ENCODE results near the gene ANP32E.

The ANP32E gene

DNA sequence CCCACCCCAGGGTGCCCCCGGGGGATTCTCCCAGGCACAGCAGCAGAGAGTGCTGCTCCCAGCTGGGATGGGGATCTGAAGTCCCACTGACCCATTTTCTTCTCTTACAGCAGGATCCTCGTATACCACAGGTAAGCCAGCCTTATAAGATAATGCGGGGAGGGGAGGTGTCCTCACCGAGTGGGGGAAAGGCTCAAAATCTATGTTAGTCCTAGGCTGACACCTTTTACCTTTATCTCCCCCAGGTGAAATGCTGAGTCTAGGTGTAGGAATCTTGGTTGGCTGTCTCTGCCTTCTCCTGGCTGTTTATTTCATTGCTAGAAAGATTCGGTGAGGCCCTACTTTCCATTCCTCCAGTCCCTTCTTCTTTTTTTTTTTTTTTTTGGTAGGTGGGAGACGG, 27.6 kb upstream of the ANP32E start:
- H3K4me3 ChIP-seq (ENCODE audit: control insufficient read depth, low read depth, low read length), result no peak overlapping the region
- TF ChIP-seq, protein P1, sequence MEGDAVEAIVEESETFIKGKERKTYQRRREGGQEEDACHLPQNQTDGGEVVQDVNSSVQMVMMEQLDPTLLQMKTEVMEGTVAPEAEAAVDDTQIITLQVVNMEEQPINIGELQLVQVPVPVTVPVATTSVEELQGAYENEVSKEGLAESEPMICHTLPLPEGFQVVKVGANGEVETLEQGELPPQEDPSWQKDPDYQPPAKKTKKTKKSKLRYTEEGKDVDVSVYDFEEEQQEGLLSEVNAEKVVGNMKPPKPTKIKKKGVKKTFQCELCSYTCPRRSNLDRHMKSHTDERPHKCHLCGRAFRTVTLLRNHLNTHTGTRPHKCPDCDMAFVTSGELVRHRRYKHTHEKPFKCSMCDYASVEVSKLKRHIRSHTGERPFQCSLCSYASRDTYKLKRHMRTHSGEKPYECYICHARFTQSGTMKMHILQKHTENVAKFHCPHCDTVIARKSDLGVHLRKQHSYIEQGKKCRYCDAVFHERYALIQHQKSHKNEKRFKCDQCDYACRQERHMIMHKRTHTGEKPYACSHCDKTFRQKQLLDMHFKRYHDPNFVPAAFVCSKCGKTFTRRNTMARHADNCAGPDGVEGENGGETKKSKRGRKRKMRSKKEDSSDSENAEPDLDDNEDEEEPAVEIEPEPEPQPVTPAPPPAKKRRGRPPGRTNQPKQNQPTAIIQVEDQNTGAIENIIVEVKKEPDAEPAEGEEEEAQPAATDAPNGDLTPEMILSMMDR (conservative IDR thresholded peaks at IDR 0.05; ENCODE audit: control insufficient read depth, insufficient read depth, low read depth, low read length), result no peak
- no peak for DNase-seq (ENCODE audit: low read depth)

DNA sequence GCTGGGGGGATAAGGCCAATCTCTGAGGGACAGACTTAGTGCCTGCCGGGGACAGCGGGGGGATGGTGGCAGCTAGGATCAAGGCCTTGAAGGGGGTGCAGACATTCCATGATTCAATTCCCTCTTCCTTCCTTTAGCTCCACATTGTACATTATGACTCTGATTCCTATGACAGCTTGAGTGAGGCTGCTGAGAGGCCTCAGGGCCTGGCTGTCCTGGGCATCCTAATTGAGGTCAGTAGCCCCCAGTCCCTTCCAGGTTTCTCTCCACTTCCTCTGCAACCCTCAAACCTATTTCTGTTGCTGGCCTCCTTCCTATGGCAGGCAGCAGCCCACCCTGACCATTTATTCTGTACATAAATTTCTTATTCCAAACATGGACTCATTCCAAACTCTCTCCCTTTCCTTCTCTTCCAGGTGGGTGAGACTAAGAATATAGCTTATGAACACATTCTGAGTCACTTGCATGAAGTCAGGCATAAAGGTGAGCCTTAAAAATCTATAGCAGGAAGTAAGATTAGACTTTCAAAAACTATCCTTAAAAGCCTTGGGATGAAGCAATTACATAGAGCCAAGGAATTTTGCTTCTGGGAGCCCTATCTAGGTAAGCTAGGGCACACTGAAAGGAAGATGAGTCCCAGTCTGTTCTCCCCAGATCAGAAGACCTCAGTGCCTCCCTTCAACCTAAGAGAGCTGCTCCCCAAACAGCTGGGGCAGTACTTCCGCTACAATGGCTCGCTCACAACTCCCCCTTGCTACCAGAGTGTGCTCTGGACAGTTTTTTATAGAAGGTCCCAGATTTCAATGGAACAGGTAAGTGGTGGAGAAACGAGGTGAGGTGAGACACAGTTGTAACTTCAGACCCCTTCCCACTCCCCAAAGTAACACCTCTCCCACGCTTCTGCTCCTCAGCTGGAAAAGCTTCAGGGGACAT, 26.7 kb upstream of the ANP32E start:
- no peak for DNase-seq (ENCODE audit: low read depth)

DNA sequence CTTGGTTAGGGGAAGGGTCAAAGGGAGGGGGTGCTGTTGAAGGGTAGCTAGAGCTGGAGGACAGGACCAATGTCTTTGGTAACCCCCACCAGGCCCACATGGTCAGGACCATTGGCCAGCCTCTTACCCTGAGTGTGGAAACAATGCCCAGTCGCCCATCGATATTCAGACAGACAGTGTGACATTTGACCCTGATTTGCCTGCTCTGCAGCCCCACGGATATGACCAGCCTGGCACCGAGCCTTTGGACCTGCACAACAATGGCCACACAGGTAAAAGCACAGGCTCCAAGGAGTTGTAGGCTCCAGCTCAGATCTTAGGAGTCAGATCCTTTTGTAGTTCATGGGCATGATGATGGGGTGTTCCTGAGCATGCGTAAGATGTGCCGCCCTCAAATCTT, 25.5 kb upstream of the ANP32E start:
- TF ChIP-seq, protein P1 (conservative IDR thresholded peaks at IDR 0.05; ENCODE audit: control insufficient read depth, insufficient read depth, low read depth, low read length), result no peak
- H3K4me3 ChIP-seq (ENCODE audit: control insufficient read depth, low read depth, low read length), result no peak overlapping the region
- DNase-seq (ENCODE audit: low read depth), result no peak

More for the DNA sequence above, 26.7 kb upstream of the ANP32E start:
- TF ChIP-seq, protein P1 (conservative IDR thresholded peaks at IDR 0.05; ENCODE audit: control insufficient read depth, insufficient read depth, low read depth, low read length), result no peak
- H3K4me3 ChIP-seq (ENCODE audit: control insufficient read depth, low read depth, low read length), result no peak overlapping the region

DNA sequence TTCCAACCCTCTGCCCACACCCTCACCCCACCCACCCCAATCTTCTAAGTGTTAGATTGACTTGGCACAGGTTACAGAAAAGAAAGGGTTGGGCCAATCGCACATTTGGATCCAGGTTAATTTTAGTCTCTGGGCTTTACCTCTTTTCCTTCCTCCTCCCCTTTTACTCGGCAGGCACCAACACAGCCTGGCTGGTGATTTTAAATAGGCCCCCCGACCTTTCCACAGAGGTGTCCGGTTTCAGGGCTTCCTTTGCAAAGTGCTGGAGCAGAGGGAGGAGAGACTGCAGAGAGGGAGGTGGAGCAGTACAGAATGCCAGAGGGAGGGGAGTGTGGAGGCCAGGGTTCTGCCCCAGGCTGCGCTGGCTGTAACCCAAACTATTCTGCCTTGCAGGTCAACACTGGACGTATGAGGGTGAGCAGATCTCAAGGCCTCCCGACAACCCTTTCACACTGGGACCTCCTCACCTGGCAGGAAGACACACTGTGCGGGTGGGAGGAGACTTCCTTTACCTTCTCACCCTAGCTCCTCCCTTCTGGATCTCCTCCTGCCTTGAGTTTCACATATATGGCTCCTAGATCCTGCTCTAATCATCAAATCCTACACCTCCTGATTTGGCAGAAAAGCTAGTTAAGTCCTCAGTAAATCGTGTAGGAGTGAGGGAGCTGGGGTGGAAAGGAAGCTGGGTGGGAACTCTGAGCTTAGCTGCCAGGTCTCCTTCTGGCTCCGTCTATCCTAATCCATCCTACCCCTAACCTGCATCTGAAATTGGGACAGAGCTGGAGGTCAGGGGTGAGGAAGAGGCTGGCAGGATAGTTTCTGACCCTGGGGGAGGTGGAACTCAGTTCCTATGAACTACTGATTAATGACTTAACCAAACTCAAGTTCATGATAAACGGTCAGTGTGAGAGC, 24.1 kb upstream of the ANP32E start:
- DNase-seq (ENCODE audit: low read depth), result no peak
- TF ChIP-seq, protein P1 (conservative IDR thresholded peaks at IDR 0.05; ENCODE audit: control insufficient read depth, insufficient read depth, low read depth, low read length), result no peak
- H3K4me3 ChIP-seq (ENCODE audit: control insufficient read depth, low read depth, low read length), result no peak overlapping the region

DNA sequence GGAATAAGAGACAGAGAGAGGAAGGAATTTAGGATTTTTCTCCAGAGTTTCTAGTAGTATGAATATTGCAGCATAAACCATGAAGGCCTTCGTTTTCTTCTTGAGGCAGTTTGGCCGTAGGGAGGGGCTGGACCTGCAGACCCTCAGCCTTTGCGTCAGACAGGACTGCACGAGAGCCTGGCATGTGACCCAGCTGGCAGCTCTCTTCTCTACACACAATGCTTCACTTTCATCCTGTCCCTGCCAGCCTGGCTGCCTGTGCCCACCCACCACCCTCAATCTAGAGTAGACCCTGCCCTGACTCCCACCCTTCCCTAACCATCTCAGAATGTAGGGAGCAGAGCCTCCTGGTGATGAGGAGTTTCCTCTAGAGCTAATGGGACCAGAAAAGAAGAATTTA, 23.3 kb upstream of the ANP32E start:
- H3K4me3 ChIP-seq (ENCODE audit: control insufficient read depth, low read depth, low read length), result no peak overlapping the region
- DNase-seq (ENCODE audit: low read depth), result no peak
- TF ChIP-seq, protein P1 (conservative IDR thresholded peaks at IDR 0.05; ENCODE audit: control insufficient read depth, insufficient read depth, low read depth, low read length), result no peak

DNA sequence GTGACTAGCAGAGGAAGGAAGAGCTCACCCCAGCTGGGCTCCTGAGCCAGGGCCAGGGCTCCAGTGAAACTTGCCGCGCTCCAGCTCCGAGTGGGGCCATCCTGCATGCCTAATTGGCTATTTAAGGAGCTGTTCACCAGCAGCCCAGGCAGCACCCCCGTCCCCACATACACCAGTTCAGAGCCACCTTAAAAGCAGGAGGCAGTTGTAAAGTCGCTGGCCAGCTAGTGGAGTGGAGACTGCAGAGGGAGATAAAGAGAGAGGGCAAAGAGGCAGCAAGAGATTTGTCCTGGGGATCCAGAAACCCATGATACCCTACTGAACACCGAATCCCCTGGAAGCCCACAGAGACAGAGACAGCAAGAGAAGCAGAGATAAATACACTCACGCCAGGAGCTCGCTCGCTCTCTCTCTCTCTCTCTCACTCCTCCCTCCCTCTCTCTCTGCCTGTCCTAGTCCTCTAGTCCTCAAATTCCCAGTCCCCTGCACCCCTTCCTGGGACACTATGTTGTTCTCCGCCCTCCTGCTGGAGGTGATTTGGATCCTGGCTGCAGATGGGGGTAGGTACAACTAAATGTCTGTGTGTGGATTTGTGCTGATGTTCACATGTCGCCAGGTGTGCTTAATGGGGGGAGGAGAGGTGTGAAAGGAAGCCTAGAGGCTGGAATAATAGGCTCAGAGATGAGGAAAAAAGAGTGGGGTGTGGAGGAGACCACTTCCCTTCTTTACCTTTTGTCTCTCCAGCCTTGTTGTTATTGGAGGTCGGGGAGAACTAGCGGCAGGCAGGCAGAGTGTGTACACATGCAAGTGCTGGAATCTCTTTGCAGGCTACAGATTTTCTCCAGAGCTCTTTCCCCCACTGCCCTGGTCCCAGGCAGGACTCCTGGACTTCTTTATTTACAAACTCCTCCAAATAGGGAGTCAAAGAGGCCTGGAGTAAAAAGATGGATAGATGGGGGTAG, 22.0 kb upstream of the ANP32E start, which contains the start of gene CA14:
CA14 (plus strand) TSS at position 151 of the 962 bp plus-strand sequence; CDS start at position 506, 355 bp downstream.
- H3K4me3 ChIP-seq (ENCODE audit: control insufficient read depth, low read depth, low read length), result no peak within 1 kb of the TSS
- TF ChIP-seq, protein P1 (conservative IDR thresholded peaks at IDR 0.05; ENCODE audit: control insufficient read depth, insufficient read depth, low read depth, low read length), result no peak
- DNase-seq (ENCODE audit: low read depth), result no peak
